GM21381 (cell line): ENCODE measurements around the gene CBX7.

Experiments used
- ATAC-seq: cut with Tn5 transposase; IDR thresholded peaks from one replicate; pipeline ENCODE4 v1.9.1; 2021; ENCODE audit warnings: mild to moderate bottlenecking, moderate library complexity; ENCODE audit not compliant: unreplicated experiment

CBX7 gene

DNA sequence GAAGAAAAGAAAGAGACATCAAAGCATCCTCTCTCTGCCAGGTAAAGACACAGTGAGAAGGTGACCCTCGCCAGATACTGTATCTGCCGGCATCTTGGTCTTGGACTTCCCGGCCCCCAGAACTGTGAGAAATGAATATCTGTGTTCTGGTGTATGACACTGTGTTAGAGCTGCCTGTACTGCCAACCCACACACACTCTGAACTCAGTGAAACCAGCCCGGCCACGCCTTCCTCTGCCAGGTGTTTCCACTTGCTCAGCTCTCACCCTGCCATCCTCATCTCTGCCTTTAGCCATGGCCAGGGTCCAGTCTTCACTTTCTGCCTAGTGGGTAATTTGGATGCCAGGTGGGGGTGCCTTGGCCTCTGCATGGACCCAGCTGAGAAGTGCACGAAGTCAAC lies 24.0 kb downstream of the CBX7 start:
- no peak for ATAC-seq

DNA sequence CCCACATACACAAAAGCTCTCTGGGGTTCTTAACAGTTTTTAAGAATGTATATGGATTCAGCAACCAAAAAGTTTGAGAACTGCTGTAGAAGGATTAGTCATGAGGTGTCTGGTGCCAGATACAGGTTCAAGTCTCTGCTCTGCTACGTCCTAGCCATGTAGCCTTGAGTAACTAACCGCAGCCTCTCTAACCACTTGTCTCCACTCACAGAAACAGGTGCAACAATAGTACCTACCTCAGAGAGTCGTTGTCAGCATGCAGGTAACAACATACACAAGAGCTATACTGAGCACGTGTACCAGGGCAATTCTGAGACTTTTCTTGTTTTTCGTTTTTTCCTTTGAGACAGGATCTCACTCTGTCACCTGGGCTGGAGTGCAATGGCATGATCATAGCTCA lies 26.9 kb downstream of the CBX7 start:
- ATAC-seq: no peak

DNA sequence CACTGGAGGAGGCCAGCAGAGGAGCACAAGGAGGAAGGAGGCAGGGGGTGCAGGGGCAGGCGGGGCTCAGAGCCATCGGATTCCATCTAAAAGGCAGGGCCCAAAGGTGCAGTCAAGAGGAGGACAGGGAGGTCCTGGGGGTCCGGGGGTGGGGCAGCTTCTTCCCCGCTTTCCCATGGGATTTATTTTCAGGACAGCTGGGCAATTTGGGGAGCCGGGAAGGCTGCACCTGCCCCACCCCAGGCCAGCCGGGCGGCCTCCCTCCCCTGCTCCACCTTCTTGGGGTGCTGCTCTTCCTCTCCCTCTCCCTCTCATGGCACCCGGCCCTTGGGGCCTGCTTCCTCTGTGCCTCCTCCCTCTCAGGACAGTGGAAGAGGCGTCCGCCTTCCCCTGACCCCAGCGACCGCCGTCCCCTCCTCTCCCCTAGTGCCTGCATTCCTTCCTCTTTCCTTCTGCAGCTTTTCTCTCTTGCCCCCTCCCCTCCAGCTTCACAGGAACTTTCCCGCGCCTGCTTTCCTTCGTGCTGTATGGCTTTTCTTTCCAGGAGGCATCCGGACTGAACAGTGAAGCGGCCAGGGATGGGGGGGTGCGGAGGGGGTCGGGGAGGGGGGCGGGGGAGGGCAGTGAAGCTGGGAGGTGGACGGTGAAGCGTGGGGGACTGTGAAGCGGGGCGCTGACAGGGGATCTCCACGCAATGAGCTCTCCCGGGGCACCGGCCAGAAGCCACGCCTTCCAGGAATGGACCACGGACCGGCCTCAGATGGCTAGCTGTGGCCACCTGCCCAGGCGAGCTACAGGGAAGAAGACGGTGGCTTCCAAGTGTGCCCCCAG lies 28.5 kb downstream of the CBX7 start:
- ATAC-seq: no peak

GRCh38 chr22:39122772-39123470 lies 29.6 kb downstream of the CBX7 start:
- ATAC-seq: no peak

GRCh38 chr22:39120983-39121382 lies 31.5 kb downstream of the CBX7 start:
- ATAC-seq: no peak

GRCh38 chr22:39117585-39118191 lies 34.8 kb downstream of the CBX7 start:
- no peak for ATAC-seq

GRCh38 chr22:39115977-39116621 lies 36.4 kb downstream of the CBX7 start:
- no peak for ATAC-seq

DNA sequence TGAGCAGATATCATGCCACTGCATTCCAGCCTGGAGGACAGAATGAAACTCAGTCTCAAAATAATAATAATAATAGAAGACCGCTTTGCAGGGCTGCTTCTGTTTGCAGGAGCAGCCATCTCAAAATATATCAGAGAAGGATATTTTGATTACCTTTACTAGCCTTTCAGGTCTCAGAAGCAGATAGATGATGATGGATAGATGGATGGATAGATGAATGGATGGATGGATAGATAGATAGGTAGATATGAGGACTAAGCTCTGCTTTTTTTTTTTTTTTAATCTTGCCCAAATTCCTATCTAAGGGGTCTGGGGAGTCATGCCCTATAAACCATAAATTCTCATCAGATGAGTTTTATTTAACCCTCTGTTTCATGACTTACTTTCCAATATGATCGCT lies 36.9 kb downstream of the CBX7 start:
- no peak for ATAC-seq

- no peak for ATAC-seq
These were observed 38.4 kb downstream of the CBX7 start for GRCh38 chr22:39114112-39114511.

DNA sequence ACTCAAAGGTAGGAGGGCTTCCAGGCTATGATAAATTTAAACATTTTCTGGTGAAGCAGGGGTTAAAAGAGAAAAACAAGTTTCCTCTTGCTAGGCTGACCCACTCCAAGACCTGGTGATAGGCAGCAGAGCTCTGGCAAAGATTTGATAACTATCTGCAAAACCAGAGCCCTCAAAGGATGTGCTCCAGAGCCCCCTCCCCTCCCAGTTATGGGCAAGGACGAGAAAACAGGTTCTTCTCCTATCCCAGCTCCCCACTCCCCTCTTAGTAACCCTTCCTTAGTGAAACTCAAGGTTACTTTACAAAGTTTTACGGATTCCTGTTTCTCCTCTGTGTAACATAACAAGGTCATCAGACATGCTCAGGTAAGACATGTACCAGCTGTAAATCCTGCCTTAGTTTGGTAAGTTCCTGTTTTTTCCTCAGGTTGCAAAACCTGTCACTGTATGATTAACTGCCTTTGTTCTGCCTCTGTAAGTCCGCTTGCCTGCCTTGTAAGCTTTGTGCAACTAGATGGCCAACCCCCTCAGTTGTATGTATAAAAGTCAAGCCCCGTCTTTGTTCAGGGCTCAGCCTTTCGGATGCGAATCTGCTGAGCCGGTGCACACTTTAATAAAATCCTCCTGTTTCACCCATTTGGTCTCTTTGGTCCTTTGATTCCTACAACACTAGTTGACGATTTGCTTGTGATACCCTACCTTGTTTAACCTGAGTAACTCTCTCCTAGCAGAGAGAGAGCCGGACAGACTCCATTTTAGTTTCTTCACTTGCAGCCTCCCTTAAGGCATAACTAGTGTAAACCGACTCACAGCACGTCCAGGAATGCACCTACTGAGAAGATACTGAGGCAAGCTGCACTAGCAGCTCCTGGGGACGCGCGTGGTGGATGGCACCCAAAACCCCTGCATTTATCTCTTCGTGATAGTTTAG lies 41.6 kb downstream of the CBX7 start:
- no peak for ATAC-seq

- ATAC-seq: no peak
These were observed 43.1 kb downstream of the CBX7 start for GRCh38 chr22:39109361-39109760.

- ATAC-seq: no peak
These were observed 44.0 kb downstream of the CBX7 start for GRCh38 chr22:39108487-39108886.

DNA sequence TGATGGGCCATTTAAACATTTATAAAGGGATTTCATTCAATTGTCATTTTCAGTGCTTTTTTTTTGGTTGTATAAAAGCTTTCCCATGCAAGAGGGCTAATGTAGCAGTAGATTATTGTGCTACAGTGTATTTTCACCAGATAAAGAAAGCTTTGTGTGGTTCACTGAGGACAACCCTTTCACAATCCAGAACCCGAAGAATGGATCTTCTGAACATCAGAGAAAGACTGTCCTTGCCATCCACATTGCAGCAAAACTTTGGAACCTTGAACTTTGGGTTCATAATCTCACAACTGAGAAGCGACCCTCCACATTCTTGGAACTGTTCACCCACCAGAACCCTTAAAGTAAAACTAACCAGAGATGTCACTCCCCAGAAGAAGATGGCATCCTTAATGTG lies 46.2 kb downstream of the CBX7 start:
- ATAC-seq: no peak

GRCh38 chr22:39103431-39103830 lies 49.0 kb downstream of the CBX7 start:
- no peak for ATAC-seq

- no peak for ATAC-seq
These were observed 51.3 kb downstream of the CBX7 start for GRCh38 chr22:39101226-39101625.

GRCh38 chr22:39098576-39098975 lies 53.9 kb downstream of the CBX7 start:
- ATAC-seq: no peak

- no peak for ATAC-seq
These were observed 54.5 kb downstream of the CBX7 start for GRCh38 chr22:39098026-39098425.

DNA sequence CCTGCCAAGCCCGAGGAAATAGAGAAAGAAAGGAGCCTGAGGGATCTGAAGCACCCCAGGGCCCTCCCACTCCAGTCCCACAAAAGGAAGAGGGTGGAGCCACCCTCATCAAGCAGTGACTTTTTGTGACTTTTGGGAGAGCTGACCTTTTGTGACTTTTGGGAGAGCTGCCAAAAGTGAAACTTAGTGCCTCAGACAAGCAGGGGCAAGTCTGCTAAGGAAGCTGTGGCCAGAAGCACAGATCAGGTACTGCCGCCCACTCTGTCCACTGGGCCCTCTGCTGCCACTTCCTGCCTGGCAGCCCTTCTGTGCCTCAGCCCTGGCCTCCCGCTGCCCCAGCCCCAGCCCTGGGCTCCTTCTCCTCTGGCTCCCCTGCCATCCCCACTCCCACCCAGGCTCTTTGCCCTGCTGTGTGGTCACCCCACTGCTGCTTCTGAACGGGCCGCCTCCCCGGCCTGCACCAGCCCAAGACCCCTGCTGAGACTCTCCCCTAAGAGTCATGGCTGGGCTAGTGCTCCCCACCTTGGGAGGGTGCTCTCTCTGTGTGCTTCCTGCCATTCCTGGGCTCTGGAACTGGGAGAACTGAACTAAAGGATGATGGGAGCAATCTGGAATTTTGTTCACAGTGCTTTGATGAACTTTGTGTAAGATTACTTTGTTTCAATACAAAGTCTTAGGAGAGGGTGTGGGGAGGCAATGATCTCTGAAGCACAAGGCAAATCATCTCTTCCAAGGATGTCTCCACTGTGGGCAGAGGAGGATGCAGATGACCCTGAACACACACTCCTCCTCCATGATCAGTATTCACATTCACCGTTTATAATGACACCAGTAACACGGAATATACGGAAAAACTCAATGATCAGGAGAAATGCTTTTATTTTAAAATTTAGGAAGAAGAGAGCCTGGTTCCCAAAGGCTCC lies 55.1 kb downstream of the CBX7 start, which contains the start of gene APOBEC3H:
Gene APOBEC3H (plus strand): TSS at position 147 of the 923 bp plus-strand sequence. CDS start 3,035 bp downstream, outside the sequence.
- no peak for ATAC-seq

DNA sequence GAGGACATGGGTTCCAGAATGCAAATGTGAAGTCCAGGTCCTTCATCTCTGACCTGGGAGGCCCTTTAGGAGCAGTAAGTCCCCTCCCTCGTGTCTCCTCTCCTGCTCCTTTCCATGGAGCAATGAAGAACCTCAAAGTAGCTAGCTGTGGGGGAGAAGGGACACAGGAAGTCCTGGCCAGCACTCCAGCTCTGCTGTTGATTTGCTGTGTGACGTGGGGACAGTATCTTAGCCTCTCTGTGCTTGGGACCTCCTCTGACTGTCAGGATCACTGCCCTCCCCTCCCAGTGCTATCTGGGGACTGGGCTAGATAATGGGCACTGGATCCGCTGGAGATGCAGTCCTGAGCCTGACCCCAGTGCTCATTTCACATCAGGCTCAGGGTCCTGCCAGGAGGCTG lies 56.5 kb downstream of the CBX7 start:
- no peak for ATAC-seq
